ENCODE measurements around the gene DNAJC28. TPM values are rescaled to one million over a fixed set of nuclear protein-coding genes. Genes with fewer than 3 reads are reported as not detected.

The DNAJC28 gene
- total RNA-seq, 1 donor from 2014 or later: 5.3 TPM

- TF ChIP-seq CTCF (IDR thresholded peaks at IDR 0.05; ENCODE audit: partially characterized antibody, unreplicated experiment): no peak
- H3K9me3 Mint-ChIP-seq (ENCODE audit: unreplicated experiment): peaks cover 4% of the 10 kb centered on the region
- peaks cover 7% of the 10 kb centered on the region for H3K4me1 Mint-ChIP-seq (ENCODE audit: low read depth, unreplicated experiment)
- H3K4me3 Mint-ChIP-seq (ENCODE audit: unreplicated experiment): no peak overlapping the region
- peaks cover 6% of the 10 kb centered on the region for H3K27me3 Mint-ChIP-seq (ENCODE audit: unreplicated experiment)
- peaks cover 6% of the 10 kb centered on the region for H3K36me3 Mint-ChIP-seq (ENCODE audit: unreplicated experiment)
- no peak overlapping the region for H3K27ac Mint-ChIP-seq (ENCODE audit: unreplicated experiment)
- no peak for DNase-seq
These were observed 45.7 kb upstream of the DNAJC28 start for GRCh38 chr21:33537212-33537611.

- Mint-ChIP-seq H3K27me3 (ENCODE audit: unreplicated experiment) (no peaks in the 10 kb centered on the region), H3K9me3 (ENCODE audit: unreplicated experiment) (peaks cover 1% of the 10 kb centered on the region), H3K27ac (ENCODE audit: unreplicated experiment) (no peak overlapping the region), H3K4me1 (ENCODE audit: low read depth, unreplicated experiment) (no peaks in the 10 kb centered on the region), H3K4me3 (ENCODE audit: unreplicated experiment) (no peak overlapping the region), H3K36me3 (ENCODE audit: unreplicated experiment) (no peaks in the 10 kb centered on the region)
- no peak for DNase-seq
- TF ChIP-seq CTCF (IDR thresholded peaks at IDR 0.05; ENCODE audit: partially characterized antibody, unreplicated experiment): no peak
These were observed 39.5 kb upstream of the DNAJC28 start for GRCh38 chr21:33531007-33531406.

- Mint-ChIP-seq H3K27me3 (ENCODE audit: unreplicated experiment) (no peaks in the 10 kb centered on the region), H3K27ac (ENCODE audit: unreplicated experiment) (peak overlapping the region; percentile 66), H3K9me3 (ENCODE audit: unreplicated experiment) (peaks cover 1% of the 10 kb centered on the region), H3K36me3 (ENCODE audit: unreplicated experiment) (no peaks in the 10 kb centered on the region), H3K4me3 (ENCODE audit: unreplicated experiment) (peak overlapping the region; percentile 60), H3K4me1 (ENCODE audit: low read depth, unreplicated experiment) (peaks cover 8% of the 10 kb centered on the region)
- no peak for TF ChIP-seq CTCF (IDR thresholded peaks at IDR 0.05; ENCODE audit: partially characterized antibody, unreplicated experiment)
- DNase-seq: no peak
These were observed 31.4 kb upstream of the DNAJC28 start for GRCh38 chr21:33522953-33523349.

GRCh38 chr21:33522297-33522952 is 30.9 kb upstream of the DNAJC28 start:
- no peak for DNase-seq
- H3K27me3 Mint-ChIP-seq (ENCODE audit: unreplicated experiment): no peaks in the 10 kb centered on the region
- peak overlapping the region; percentile 60 for H3K4me3 Mint-ChIP-seq (ENCODE audit: unreplicated experiment)
- peaks cover 1% of the 10 kb centered on the region for H3K9me3 Mint-ChIP-seq (ENCODE audit: unreplicated experiment)
- peak overlapping the region; percentile 66 for H3K27ac Mint-ChIP-seq (ENCODE audit: unreplicated experiment)
- H3K4me1 Mint-ChIP-seq (ENCODE audit: low read depth, unreplicated experiment): peaks cover 8% of the 10 kb centered on the region
- TF ChIP-seq CTCF (IDR thresholded peaks at IDR 0.05; ENCODE audit: partially characterized antibody, unreplicated experiment): no peak
- no peaks in the 10 kb centered on the region for H3K36me3 Mint-ChIP-seq (ENCODE audit: unreplicated experiment)

- no peak for TF ChIP-seq CTCF (IDR thresholded peaks at IDR 0.05; ENCODE audit: partially characterized antibody, unreplicated experiment)
- no peaks in the 10 kb centered on the region for H3K27me3 Mint-ChIP-seq (ENCODE audit: unreplicated experiment)
- no peak for DNase-seq
- H3K9me3 Mint-ChIP-seq (ENCODE audit: unreplicated experiment): no peaks in the 10 kb centered on the region
- no peak overlapping the region for H3K4me3 Mint-ChIP-seq (ENCODE audit: unreplicated experiment)
- H3K4me1 Mint-ChIP-seq (ENCODE audit: low read depth, unreplicated experiment): peaks cover 8% of the 10 kb centered on the region
- H3K27ac Mint-ChIP-seq (ENCODE audit: unreplicated experiment): no peak overlapping the region
- peaks cover 5% of the 10 kb centered on the region for H3K36me3 Mint-ChIP-seq (ENCODE audit: unreplicated experiment)
These were observed 27.4 kb upstream of the DNAJC28 start for GRCh38 chr21:33518899-33519298.

All from glutamatergic neuron (in vitro differentiated cells).